HG02852 (cell line): ENCODE results near the gene KCTD5.

Source experiments
- ATAC-seq: cut with Tn5 transposase; IDR thresholded peaks from one replicate; pipeline ENCODE4 v1.9.1; 2021; ENCODE audit warnings: mild to moderate bottlenecking, moderate library complexity; ENCODE audit not compliant: unreplicated experiment

KCTD5 gene

DNA sequence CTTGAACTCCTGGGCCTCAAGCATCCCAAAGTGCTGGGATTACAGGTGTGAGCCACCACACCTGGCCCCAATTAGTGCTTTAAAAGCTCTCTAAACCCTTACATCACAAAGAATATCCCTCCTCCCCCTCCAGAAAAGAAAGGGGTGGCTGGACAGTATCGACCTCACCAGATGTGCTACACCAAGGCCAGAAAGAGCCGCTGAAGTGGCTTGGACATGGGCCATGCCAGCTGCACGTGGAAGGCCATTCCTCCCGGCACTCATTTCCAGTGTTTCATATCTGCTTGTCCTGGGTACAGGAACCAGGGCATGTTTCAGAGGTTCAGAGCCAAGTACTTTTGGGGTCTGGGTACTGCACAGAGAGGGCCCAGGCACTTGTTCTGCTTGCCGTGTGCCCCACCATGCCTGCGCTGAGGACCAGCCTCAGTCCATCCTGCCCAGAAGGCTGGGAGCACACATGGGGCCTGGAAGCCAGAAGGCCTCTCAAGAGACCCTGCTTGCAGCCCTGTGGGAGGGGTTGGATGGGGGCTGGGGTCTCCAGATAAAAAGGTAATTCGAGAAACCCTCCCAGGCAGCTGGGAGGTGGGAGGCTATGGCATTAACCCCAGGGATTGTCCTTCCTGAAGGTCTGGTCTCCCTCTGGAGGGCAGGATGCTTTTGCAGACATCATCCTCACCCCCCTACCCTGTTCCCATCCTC, 66.6 kb downstream of the KCTD5 start:
- ATAC-seq, result no peak

DNA sequence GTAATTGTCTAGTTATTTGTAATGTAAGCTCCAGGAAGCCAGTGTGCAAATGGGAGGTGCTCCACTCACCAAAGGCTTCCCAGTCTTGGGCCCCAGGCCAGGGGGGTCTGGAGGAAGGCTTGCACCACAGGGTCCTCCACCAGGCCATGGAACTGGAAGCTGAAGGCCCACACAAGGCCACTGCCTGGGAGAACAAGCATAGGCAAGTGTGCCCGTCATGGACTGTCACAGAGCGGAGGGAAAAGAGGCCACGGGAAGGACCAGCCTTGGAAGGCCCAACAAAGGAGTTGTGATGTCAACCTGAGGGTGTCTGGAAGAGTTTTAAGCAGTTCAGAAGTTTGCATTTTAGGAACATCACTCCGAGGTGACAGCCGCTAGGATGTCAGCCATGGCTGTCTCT, 67.2 kb downstream of the KCTD5 start:
- ATAC-seq, result no peak

DNA sequence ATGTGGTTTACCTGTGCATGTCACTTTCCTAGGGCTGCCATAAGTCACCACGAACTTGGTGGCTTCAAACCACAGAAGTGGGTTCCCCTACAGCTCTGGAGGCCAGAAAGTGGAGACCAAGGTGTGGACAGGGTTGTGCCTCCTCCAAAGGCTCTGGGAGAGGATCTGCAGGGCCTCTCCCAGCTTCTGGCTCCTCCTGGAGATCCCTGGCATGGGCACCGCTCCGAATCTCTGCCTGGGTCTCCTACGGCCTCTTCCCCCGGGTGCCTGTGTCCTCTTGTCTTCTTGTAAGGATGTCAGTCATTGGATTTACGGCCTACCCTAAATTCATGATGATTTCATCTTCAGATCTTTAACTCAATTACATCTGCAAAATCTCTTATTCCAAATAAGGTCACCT, 67.6 kb downstream of the KCTD5 start:
- no peak for ATAC-seq

DNA sequence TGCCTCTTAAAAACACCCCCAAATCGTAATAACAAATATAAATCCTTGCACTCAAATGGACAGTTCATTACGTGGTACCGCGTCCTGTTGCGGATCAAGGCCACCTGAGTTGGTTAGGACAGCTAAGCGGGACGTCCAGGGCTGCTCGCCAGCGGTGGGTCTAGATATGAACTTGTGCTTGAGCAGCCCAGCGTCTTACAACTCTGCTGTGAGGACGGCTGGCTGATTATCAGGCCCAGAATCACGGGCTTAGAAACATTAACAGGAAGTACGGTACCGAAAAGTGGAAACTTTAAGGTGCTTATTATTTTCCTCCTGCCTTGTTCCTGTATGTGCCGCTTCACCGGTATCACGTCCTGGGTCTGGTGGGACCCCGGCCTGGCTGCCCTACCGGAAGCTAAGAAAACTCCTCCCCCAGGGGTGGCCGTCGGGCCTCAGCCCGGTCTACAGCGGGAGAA, 69.3 kb downstream of the KCTD5 start:
- no peak for ATAC-seq

- ATAC-seq, result peak; percentile 84
Observed at GRCh38 chr16:2752035-2752849, 69.9 kb downstream of the KCTD5 start, which contains the start of gene SRRM2. SRRM2 (plus strand) TSS chr16:2752638; CDS start chr16:2756365, 3,727 bp downstream.

GRCh38 chr16:2752850-2753732, 70.8 kb downstream of the KCTD5 start:
- ATAC-seq, result peak; percentile 44

DNA sequence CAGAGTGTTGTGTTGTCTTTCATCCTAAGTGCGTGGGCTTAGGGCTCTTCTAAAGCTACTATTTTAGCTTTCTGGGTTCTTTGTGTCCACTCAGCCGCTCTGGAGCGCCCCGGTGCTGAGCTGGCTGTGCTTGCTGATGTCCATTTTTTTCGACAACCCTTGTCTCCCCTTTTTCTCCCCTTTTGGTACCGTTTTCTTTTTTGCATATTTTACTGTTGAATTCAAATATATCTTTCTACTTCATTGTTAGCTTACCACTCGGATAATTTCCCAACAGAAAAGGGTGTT, 71.4 kb downstream of the KCTD5 start:
- no peak for ATAC-seq

GRCh38 chr16:2755158-2755557, 72.8 kb downstream of the KCTD5 start:
- no peak for ATAC-seq

DNA sequence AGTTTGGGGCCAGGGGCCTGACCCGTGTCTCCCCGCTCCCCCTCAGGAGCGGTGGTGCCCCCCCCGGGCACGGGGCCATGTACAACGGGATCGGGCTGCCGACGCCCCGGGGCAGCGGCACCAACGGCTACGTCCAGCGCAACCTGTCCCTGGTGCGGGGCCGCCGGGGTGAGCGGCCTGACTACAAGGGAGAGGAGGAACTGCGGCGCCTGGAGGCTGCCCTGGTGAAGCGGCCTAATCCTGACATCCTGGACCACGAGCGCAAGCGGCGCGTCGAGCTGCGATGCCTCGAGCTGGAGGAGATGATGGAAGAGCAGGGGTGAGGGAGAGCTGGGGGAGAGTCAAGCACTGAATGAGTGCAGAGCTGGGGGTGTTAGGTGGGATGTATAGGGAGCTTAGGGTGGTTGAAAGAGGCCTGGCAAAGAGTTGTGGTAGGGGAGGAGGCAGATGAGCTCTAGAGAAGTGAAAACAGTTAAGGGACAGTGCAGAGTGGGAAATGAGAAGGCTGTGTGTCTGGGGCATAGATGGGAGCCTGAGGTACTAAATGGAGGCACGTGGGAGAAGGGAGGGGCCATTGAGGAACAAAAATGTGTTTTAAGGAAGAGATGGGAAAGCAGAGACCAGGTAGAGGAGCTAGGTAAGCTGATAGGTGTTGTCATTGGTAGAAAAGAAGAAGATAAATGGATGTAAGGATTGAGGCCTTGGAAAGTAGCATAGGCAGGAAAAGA, 74.1 kb downstream of the KCTD5 start:
- ATAC-seq, result no peak

DNA sequence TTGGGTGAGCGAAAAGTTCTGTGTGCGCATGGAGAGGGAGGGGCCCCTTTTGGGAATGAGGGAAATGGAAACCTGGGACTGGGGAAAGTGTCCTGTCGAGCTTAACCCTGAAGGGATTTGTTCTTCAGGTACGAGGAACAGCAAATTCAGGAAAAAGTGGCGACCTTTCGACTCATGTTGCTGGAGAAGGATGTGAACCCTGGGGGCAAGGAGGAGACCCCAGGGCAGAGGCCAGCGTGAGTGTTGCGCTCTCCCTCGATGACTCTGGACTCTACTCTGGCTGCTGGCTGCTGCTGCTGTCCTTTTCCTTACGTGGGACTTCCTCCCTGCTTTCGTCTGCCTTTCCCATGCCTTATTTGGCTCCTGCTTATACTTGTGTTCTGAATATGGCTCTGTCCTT, 75.0 kb downstream of the KCTD5 start:
- ATAC-seq, result no peak
